ENCODE measurements around the gene MMP24OS.

The MMP24OS gene

GRCh38 chr20:35319871-35320197, 41.9 kb upstream of the MMP24OS start:
- DNase-seq (ENCODE audit: low read depth in 1 of 2, low spot score in 1 of 2): no peak
- no peak overlapping the region for H3K27ac ChIP-seq (replicated peaks)
- TF ChIP-seq POLR2AphosphoS5 (IDR thresholded peaks at IDR 0.05; ENCODE audit: low read depth) (no peak), CTCF (IDR thresholded peaks at IDR 0.05; ENCODE audit: insufficient read depth, low read length) (no peak), GABPA (IDR thresholded peaks at IDR 0.05; ENCODE audit: low read depth) (no peak), SPI1 (IDR thresholded peaks at IDR 0.05; ENCODE audit: borderline replicate concordance, low read depth) (no peak)
- TF ChIP-seq, protein P1, sequence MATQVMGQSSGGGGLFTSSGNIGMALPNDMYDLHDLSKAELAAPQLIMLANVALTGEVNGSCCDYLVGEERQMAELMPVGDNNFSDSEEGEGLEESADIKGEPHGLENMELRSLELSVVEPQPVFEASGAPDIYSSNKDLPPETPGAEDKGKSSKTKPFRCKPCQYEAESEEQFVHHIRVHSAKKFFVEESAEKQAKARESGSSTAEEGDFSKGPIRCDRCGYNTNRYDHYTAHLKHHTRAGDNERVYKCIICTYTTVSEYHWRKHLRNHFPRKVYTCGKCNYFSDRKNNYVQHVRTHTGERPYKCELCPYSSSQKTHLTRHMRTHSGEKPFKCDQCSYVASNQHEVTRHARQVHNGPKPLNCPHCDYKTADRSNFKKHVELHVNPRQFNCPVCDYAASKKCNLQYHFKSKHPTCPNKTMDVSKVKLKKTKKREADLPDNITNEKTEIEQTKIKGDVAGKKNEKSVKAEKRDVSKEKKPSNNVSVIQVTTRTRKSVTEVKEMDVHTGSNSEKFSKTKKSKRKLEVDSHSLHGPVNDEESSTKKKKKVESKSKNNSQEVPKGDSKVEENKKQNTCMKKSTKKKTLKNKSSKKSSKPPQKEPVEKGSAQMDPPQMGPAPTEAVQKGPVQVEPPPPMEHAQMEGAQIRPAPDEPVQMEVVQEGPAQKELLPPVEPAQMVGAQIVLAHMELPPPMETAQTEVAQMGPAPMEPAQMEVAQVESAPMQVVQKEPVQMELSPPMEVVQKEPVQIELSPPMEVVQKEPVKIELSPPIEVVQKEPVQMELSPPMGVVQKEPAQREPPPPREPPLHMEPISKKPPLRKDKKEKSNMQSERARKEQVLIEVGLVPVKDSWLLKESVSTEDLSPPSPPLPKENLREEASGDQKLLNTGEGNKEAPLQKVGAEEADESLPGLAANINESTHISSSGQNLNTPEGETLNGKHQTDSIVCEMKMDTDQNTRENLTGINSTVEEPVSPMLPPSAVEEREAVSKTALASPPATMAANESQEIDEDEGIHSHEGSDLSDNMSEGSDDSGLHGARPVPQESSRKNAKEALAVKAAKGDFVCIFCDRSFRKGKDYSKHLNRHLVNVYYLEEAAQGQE (IDR thresholded peaks at IDR 0.05; ENCODE audit: insufficient replicate concordance, low read depth): no peak
- H3K4me3 ChIP-seq (replicated peaks; ENCODE audit: insufficient read depth, low read length): no peak overlapping the region
- H3K27me3 ChIP-seq (ENCODE audit: insufficient read depth, poor library complexity, severe bottlenecking): no peaks in the 10 kb centered on the region

GRCh38 chr20:35319192-35319870, 41.4 kb upstream of the MMP24OS start:
- Histone ChIP-seq H3K27ac (replicated peaks) (no peak overlapping the region), H3K4me3 (replicated peaks; ENCODE audit: insufficient read depth, low read length) (no peak overlapping the region), H3K27me3 (ENCODE audit: insufficient read depth, poor library complexity, severe bottlenecking) (no peaks in the 10 kb centered on the region)
- no peak for DNase-seq (ENCODE audit: low read depth in 1 of 2, low spot score in 1 of 2)
- TF ChIP-seq SPI1 (IDR thresholded peaks at IDR 0.05; ENCODE audit: borderline replicate concordance, low read depth) (no peak), POLR2AphosphoS5 (IDR thresholded peaks at IDR 0.05; ENCODE audit: low read depth) (no peak), GABPA (IDR thresholded peaks at IDR 0.05; ENCODE audit: low read depth) (no peak), CTCF (IDR thresholded peaks at IDR 0.05; ENCODE audit: insufficient read depth, low read length) (no peak)
- TF ChIP-seq, protein P1 (IDR thresholded peaks at IDR 0.05; ENCODE audit: insufficient replicate concordance, low read depth): no peak

GRCh38 chr20:35318502-35319157, 40.7 kb upstream of the MMP24OS start:
- Histone ChIP-seq H3K27ac (replicated peaks) (no peak overlapping the region), H3K4me3 (replicated peaks; ENCODE audit: insufficient read depth, low read length) (no peak overlapping the region), H3K27me3 (ENCODE audit: insufficient read depth, poor library complexity, severe bottlenecking) (no peaks in the 10 kb centered on the region)
- no peak for DNase-seq (ENCODE audit: low read depth in 1 of 2, low spot score in 1 of 2)
- TF ChIP-seq, protein P1 (IDR thresholded peaks at IDR 0.05; ENCODE audit: insufficient replicate concordance, low read depth): no peak
- TF ChIP-seq CTCF (IDR thresholded peaks at IDR 0.05; ENCODE audit: insufficient read depth, low read length) (no peak), GABPA (IDR thresholded peaks at IDR 0.05; ENCODE audit: low read depth) (no peak), SPI1 (IDR thresholded peaks at IDR 0.05; ENCODE audit: borderline replicate concordance, low read depth) (no peak), POLR2AphosphoS5 (IDR thresholded peaks at IDR 0.05; ENCODE audit: low read depth) (no peak)
